HG03175 (cell line): ENCODE data around the gene PVRIG.
A peak's percentile ranks its signal among the peaks of the same experiment; 100 is the strongest.
"Not testable (repeated sequence)": the region's sequence is repeated elsewhere in the genome, so short reads cannot be mapped to it uniquely, and the experiment has no call there.

Source experiments
- ATAC-seq: cut with Tn5 transposase; IDR thresholded peaks from one replicate; pipeline ENCODE4 v1.9.1; 2021; ENCODE audit warnings: mild to moderate bottlenecking, moderate library complexity; ENCODE audit not compliant: unreplicated experiment

PVRIG gene

DNA sequence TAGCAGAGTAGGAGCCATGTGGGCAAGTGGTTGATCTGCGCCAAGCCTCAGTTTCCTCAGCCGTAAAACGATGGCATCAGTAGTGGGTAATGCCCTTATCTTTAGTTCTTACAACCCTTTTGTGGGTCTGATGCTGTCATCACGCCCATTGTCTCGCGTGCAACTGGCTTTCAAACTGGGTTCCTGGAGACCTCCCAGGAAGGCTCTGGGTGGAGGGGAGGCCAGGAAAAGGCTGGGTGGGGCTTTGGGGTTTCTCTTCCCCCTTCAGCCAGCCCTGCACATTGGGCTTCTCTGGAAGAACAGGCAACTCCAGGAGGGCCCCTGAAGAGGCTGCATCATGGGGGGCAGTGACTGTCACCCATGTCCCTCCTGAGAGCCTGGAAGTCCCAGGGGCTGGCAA lies 5.1 kb downstream of the PVRIG start:
- ATAC-seq, result not testable (repeated sequence)

DNA sequence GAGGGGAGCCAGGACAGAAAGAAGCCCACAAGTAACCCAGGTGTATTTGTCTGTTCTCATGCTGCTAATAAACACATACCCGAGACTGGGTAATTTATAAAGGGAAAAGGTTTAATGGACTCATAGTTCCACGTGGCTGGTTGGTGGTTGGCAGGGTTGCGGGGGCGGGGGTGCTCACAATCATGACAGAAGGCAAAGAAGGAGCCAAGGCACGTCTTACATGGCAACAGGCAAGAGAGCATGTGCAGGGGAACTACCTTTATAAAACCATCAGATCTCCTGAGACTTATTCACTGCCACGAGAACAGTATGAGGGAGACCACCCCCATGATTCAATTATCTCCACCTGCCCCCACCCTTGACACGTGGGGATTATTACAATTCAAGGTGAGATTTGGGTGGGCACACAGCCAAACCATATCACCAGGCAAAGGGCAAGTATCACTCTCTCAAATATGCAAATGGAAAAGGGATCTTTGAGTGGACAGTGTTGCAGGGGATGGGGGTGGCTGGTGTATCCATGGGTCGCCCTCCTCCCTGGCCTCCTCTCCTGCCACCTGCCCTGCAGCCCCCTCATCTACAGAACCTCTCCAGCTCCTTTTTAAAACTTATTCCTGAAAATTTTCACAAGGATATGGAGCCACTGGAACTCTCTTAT lies 15.0 kb downstream of the PVRIG start:
- ATAC-seq, result not testable (repeated sequence)

DNA sequence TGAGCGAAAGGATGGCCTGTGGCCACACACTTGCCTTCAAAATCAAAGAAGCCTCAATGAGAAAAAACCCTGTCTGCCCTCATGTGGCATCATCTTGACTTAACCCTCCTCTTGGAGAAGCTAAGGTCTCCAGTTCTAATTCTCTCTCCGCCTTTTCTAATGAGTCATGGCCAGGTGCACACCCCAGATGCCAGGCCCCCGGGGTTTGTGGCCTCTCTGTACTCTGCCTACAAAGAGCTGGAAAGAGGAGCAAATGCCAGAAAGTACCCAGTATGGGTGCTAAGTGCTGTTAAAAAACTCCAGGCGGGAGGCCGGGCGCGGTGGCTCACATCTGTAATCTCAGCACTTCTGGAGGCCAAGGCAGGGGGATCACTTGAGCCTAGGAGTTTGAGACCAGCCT lies 20.2 kb downstream of the PVRIG start:
- ATAC-seq, result not testable (repeated sequence)

DNA sequence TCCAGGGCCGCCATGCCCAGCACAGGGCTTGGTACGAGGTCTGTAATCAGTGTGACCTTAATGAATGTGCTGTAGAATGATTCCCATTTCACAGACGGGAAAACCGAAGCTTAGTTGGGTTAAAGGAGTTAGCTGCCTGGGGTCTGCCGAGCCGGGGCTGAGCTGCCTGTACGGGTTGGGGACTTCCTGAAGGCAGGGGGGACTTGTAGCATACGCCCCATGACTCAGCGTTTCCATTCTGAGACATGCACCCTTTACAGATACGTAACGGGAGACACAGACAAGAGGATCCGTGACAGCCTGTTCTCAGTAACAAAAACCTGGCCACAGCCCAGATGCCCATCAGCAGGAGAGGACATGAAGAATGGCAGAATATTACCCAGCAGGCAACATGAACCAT lies 23.6 kb downstream of the PVRIG start:
- ATAC-seq, result peak; percentile 41

DNA sequence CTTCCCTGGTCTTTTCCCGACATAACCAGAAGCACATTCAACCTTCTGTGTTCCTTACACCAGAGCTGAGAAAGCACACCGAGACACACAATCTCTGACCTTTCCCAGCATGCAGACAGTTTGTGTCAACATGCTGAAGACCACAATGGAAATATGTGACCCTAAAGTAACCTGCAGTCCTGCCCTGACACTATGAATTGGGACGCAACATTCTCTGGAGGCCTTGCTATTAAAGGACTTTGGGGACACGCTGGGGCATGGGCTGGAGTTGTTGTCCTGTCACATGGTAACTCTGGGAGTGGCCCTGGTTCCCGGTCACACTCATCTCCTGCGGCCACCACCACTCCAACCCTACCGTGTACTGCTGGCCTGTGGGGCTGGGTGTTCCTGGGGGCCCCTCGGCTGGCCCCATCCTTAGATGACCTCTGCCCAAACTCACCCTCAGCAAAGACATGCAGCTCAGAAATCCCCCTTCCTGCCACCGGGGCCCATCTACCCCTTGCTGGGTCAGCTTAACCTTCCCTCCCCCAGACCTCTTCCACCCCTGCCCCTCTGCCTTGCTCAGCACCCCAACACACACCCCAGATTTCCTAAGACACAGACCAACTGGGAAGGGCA lies 25.3 kb downstream of the PVRIG start:
- ATAC-seq, result not testable (repeated sequence)

DNA sequence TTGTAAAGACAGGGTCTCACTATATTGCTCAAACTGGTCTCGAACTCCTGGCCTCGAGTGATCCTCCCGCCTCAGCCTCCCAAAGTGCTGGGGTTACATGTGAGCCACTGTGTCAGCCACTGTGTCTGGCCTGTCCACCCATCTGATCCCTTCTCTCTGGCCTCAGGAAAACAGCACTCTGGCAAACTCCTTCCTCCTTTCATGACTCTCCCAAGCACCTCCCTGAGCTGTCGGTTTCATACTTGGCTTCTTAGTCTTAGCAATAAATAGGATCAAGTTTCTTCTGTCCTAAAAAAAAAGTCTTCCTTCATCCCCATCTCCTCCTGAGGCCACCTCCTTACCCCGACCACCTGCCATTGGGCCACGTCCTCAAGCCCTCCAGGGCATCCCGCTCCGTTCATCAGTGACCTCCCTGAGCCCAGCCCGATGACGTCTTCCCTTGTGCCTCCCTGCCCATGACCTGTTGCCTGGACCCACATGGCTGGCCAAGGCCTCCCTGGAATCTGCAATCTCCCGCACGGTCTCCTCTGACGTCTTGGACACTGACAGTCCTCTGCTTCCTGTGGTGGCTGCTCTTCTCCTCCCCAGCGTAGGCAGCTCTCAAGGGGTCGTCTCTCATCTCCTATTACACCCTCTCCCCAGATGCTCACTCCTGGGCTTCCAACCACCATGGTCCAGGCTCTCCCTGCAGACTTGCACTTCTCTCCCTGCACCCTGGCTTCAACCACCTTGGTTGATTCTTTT lies 26.5 kb downstream of the PVRIG start:
- not testable (repeated sequence) for ATAC-seq

DNA sequence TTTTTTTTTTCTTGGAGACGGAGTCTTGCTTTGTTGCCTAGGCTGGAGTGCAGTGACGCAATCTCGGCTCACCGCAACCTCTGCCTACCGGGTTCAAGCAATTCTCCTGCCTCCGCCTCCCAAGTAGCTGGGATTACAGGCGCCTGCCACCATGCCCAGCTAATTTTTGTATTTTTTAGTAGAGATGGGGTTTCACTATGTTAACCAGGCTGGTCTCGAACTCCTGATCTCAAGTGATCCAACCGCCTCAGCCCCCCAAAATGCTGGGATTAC lies 27.1 kb downstream of the PVRIG start:
- ATAC-seq, result not testable (repeated sequence)

DNA sequence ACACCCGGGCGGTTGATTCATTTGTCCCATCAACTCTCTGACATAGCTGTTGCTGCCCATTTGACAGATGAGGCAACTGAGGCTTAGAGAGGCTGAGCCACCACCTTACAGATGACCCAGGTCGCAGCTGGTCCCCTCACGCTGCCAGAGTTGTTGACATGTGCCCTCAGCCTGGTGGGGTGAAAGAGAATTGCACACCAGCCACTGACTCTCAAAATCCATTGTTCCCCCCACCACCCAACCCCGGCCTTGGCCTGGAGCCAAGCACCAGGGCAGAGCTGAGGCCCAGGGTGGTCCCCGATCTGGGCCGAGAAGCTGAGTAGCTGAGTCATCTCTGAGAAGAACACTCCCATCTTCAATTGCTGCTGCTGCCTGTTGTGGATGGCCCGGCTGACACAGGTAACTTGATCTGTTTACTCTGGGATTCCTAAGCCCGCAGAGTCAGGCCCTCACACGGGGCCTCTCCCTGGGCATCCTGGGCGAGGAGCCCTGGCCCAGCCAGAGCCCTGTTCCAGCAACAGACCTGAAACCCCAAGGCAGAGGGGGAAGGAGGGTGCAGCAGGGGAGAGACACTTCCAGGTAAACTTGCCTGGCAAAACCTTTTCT lies 27.5 kb downstream of the PVRIG start:
- ATAC-seq, result no peak

DNA sequence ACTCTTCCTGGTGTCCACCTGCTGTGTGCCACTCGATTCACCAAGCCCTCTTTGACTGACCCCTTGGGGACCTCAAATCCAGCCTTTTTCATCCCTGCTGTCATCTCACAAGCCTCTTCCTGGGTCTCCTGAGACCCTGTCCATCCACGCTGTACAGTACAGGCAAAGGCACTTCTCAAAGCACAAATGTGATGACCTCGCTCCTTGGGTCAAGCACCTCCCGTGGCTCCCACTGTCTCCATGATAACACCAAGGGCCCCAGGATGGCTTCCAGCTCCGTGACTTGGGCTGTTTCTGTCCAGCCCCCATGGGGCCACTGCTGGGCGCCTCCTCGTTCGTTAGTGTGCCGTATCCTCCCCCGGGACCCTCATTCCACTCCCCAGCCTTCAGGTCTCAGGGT lies 28.7 kb downstream of the PVRIG start:
- ATAC-seq, result no peak

DNA sequence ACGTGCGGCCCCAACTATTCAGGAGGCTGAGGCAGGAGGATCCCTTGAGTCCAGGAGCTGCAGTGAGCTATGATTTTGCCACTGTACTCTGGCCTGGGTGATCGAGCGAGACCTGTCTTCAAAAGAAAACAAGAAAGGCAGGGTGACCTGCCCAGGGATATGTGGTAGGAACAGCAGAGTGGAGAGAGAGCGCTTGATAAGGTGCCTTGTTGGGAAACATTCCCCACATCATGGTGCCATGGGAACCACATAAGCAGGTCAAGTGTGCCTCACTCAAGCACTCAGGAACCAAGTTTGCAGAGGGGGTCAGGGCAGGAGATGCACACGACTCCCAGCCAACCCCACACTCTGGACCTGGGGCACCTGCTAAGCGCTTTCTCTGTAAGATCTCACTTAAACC lies 37.3 kb downstream of the PVRIG start:
- ATAC-seq, result no peak

DNA sequence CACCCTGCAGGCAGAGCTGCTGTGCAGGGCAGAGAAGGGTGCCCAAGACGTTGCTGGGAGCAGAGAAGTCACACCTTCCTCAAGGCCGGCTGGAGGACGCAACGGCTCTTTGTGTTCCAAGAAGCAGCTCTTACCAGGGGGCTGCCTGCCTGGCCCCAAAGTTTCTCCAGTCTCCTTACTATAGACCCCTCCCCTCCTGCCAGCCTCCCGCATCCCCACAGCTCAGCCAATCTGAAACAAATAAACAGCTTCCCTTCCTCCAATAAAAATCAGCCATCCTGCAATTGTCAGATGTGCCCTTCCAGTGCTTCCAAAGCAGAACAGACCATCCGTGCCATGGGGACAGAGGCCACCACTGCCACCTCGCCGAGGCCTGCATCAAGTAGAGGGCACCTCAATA lies 40.2 kb downstream of the PVRIG start:
- not testable (repeated sequence) for ATAC-seq

DNA sequence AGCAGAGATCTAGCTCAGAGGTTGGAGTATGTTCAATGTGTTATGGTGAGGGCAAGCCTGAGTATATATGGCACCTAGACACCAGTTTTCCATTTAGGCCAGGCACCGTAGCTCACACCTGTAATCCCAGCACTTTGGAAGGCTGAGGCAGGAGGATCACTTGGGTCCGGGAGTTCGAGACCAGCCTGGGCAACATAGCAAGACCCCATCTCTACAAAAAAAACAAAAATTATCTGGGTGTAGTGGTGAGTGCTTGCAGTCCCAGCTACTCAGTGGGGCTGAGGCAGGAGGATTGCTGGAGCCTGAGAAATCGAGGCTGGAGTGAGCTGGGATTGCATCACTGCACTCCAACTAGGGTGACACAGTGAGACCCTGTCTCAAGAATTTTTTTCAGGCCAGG lies 43.1 kb downstream of the PVRIG start:
- ATAC-seq, result not testable (repeated sequence)

DNA sequence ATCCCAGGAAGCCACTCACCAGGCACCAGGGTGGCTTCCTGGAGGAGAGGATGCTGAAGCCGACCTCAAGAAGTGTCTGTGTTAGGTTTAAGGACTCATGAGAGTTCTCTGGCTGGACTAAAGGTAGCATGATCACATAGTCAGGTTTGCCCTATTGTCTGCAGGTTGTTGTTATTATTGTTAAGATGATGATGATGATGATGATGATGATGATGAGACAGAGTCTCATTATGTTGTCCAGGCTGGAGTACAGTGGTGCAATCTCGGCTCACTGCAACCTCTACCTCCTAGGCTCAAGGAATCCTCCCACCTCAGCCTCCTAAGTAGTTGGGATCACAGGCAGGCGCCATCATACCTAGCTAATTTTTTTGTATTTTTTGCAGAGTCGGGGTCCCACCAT lies 44.5 kb downstream of the PVRIG start:
- not testable (repeated sequence) for ATAC-seq

DNA sequence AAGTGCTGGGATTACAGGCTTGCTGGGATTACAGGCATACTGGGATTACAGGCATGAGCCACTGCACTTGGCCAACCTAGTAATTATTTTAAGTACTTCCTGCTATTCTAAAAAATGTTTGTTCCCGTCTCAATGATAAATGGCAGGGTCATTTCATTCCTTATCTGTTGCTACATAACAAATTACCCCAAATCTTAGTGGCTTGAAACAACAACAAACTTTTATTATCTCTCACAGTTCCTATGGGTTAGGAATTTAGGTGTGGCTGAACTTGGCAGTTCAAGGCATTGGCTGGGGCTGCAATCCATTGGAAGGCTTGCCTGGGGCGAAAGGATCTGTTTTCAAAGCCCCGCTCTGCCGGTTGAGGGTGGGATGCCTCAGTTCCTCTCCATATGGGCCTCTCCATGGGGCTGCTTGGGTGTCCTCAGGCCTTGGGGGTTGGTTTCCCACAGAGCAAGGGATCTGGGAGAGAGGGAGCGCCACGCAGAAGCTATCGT lies 45.0 kb downstream of the PVRIG start:
- ATAC-seq, result not testable (repeated sequence)

DNA sequence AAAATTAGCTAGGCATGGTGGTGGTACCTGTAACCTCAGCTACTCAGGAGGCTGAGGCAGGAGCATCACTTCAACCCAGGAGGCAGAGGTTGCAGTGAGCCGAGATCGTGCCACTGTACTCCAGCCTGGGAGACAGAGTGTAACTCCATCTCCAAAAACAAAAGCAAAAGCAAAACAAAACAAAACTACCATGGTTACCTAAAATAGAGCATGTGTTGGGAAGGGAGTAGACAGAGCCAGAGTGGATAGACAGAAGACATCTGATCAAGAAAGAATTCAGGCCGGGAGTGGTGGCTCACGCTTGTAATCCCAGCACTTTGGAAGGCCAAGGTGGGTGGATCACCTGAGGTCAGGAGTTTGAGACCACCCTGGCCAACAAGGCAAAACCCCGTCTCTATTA lies 46.1 kb downstream of the PVRIG start:
- ATAC-seq, result not testable (repeated sequence)

DNA sequence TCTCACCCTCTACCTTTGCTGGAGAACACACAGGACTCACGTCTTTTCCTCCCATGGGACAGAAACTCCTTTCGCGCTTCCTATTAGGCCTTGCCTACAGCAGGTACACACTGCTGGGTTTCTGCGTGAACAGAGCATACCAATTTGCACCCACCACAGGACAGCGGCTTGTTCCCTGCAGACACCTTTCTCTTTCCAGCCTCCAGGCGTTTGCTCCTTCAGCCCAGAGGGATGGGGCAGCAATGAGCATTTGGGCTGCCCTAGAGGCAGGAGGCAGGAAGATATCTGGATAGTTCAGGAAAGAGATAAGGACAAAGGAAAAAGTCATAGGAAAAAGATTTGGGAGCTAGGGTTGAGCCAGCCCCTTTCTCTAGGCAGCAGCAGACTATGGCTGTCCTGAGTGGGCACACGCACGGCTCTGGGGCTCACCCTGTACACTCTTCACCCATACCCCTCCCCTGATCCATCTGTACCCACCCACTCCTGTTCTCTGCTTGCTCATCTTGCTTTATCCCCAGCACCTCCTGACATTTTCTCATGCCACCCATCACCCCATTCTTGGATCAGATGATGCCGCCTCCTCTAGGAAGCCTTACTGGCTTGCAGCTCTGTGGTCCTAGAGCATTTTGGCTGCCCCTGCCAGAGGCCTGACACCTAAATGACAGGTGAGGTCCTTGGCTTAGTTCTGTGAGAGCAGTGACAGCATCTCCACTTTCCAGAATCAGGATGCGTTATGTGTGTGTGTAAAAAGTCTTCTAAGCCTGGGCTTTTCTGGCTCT lies 47.0 kb downstream of the PVRIG start:
- ATAC-seq, result no peak

DNA sequence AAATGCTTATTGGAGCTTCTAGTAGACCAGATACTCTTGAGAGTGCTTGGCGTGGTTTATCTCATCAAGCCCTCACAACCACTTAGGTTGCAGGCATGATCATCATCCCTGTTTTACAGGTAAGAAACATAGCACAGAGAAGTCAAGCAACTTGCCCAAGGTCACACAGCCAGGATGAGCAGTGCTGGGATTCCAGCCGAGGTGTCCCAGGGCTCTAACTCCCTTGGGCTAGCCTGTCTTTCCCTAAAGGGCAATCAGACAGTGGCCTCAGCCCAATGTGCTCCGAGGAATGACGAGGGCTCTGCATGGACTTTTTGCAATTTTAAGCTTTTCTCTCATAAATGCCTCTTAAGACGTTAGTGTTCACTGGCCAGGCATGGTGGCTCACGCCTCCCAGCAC lies 47.9 kb downstream of the PVRIG start:
- ATAC-seq, result no peak

DNA sequence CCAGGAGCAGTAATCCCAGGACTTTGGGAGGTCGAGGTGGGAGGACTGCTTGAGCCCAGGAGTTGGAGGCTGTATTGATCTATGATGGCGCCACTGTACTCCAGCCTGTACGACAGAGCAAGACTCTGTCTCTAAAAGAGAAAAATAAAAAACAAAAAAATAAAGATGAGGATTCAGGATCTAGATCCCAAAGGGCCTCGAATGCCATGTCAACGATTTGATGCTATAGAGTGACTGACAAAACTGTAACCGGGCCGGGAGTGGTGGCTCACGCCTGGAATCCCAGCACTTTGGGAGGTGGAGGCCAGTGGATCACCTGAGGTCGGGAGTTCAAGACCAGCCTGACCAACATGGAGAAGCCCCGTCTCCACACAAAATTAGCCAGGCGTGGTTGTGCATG lies 49.1 kb downstream of the PVRIG start:
- ATAC-seq, result not testable (repeated sequence)

DNA sequence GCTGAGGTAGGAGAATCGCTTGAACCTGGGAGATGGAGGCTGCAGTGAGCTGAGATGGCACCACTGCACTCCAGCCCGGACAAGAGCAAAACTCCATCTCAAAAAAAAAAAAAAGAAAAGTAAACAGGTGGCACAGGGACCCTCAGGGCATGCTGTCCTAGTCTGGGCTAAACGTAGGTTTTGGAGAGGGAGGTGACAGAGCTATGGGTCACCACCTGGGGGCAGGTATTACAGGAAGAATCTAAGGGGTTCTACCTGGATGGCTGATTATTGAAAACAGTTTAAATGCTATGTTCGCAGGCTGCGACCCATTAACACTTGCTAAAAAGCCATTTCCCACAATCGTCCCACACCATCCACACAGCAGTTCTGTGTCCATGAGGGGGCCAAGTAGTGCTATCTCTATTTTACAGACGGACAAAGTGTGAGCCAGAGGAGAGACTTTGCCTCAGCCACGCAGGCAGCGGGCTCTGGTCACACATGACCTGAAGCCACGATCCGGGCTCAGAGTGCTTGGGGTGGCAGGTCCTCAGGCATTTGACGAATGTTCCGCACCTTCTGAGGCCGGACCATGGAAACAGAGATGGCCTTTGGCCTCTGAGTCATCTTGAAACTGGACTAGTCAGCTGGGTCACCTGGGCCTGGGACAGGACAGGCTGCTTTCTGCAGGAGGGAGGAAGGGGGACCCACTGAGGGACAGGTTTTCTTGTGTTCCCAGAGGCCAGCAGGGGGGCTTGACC lies 49.7 kb downstream of the PVRIG start:
- not testable (repeated sequence) for ATAC-seq
